H1 (cell line): ENCODE data around the gene CPHXL2. TPM values are rescaled to one million over a fixed set of nuclear protein-coding genes. Genes with fewer than 3 reads are reported as not detected.

Experiments used
- CTCF ChIA-PET: fragments of 300-600 bp; sonication (Branson Sonifier 250); formaldehyde crosslinking; loops from one replicate; lab custom pipeline; 2021; ENCODE audit not compliant: partially characterized antibody; lab: Charles Lee
- POLR2A ChIA-PET: fragments of 300-600 bp; sonication (Branson Sonifier 250); formaldehyde crosslinking; loops from one replicate; lab custom pipeline; 2021; ENCODE audit warnings: inconsistent platforms; ENCODE audit not compliant: partially characterized antibody; lab: Charles Lee
- DNase-seq, 2 experiments: peaks; one replicate each; pipeline versions ENCODE4 v3.0.0 to v3.0.0-alpha.2; 2010 to 2022; ENCODE audit warnings: low spot score in 2 of 2, low read depth in 1 of 2, mixed read lengths in 1 of 2
- FAIRE-seq: peaks from 2 replicates; lab custom pipeline; 2011; peaks lifted over from hg19 to GRCh38; lab: Jason Lieb, UNC
- H2AFZ ChIP-seq: 2 replicates; pipeline ENCODE4 v1.8.1; 2012; ENCODE audit warnings: low read length, inconsistent platforms
- H2AK5ac ChIP-seq: 2 replicates; pipeline ENCODE4 v1.6.1; 2013; ENCODE audit warnings: low read depth, low read length
- H2BK120ac ChIP-seq: replicated peaks from 2 replicates; pipeline ENCODE3; 2013; ENCODE audit warnings: low read depth, low read length, inconsistent platforms
- H2BK12ac ChIP-seq: 2 replicates; pipeline ENCODE4 v1.6.1; 2013; ENCODE audit warnings: low read depth, low read length
- H2BK15ac ChIP-seq: 2 replicates; pipeline ENCODE4 v1.6.1; 2013; ENCODE audit warnings: low read length
- H2BK20ac ChIP-seq: 2 replicates; pipeline ENCODE4 v1.6.1; 2013; ENCODE audit warnings: low read length
- H2BK5ac ChIP-seq: 2 replicates; pipeline ENCODE4 v1.6.1; 2013; ENCODE audit warnings: low read depth, low read length
- H3K14ac ChIP-seq: 2 replicates; pipeline ENCODE4 v1.6.1; 2013; ENCODE audit warnings: inconsistent platforms; ENCODE audit not compliant: insufficient read length
- H3K18ac ChIP-seq: 2 replicates; pipeline ENCODE4 v1.6.1; 2013; ENCODE audit warnings: low read length; ENCODE audit errors: extremely low read depth
- H3K23ac ChIP-seq: 2 replicates; pipeline ENCODE4 v1.6.1; 2013; ENCODE audit warnings: inconsistent platforms; ENCODE audit not compliant: insufficient read length
- H3K23me2 ChIP-seq: 2 replicates; pipeline ENCODE4 v1.6.1; 2013; ENCODE audit warnings: low read depth, low read length
- H3K27ac ChIP-seq: 2 replicates; pipeline ENCODE4 v1.6.1; 2011; ENCODE audit warnings: low read depth, low read length, inconsistent platforms
- H3K27me3 ChIP-seq, 4 experiments: replicated peaks in 1 of 4; 1 replicate in 1 of 4; 2 replicates in 3 of 4; pipeline versions ENCODE4 v1.6.1 to v1.8.1; 2011 to 2013; ENCODE audit warnings: low read length in 3 of 4, mild to moderate bottlenecking in 3 of 4, inconsistent platforms in 2 of 4, mixed read lengths in 2 of 4, moderate library complexity in 1 of 4; ENCODE audit not compliant: control insufficient read depth in 3 of 4, insufficient read depth in 3 of 4; ENCODE audit errors: extremely low read depth in 1 of 4
- H3K36me3 ChIP-seq, 4 experiments: 2 replicates each; pipeline versions ENCODE4 v1.6.1 to v1.8.1; 2011 to 2013; ENCODE audit warnings: mild to moderate bottlenecking in 4 of 4, low read length in 3 of 4, moderate library complexity in 2 of 4, control low read depth in 1 of 4, inconsistent platforms in 1 of 4; ENCODE audit not compliant: insufficient read depth in 4 of 4, control insufficient read depth in 2 of 4
- H3K4ac ChIP-seq: replicated peaks from 2 replicates; pipeline ENCODE3; 2013; ENCODE audit warnings: low read length, low read depth, mixed read lengths, inconsistent platforms; ENCODE audit not compliant: insufficient read length
- H3K4me1 ChIP-seq, 4 experiments: replicated peaks in 1 of 4; 1 replicate in 1 of 4; 2 replicates in 3 of 4; pipeline versions ENCODE4 v1.6.1 to v1.8.1; 2011 to 2013; ENCODE audit warnings: low read length in 3 of 4, inconsistent platforms in 2 of 4, mixed read lengths in 1 of 4; ENCODE audit not compliant: insufficient read depth in 4 of 4, control insufficient read depth in 3 of 4
- H3K4me2 ChIP-seq, 2 experiments: 2 replicates each; pipeline versions ENCODE4 v1.6.1 to v1.8.1; 2011 to 2013; ENCODE audit warnings: low read depth in 2 of 2, low read length in 2 of 2, control low read depth in 1 of 2, inconsistent platforms in 1 of 2, mild to moderate bottlenecking in 1 of 2; ENCODE audit not compliant: insufficient read depth in 1 of 2
- H3K4me3 ChIP-seq, 4 experiments: fragments of 200-600, 300-600 bp in 1 of 4; sonication (generic), shearing (Covaris generic), sonication (Bioruptor Twin) in 1 of 4; 2 replicates each; pipeline versions ENCODE4 v1.5.1 to v1.8.1; 2011 to 2016; ENCODE audit warnings: low read length in 4 of 4, low read depth in 3 of 4, control low read depth in 2 of 4, inconsistent platforms in 2 of 4, mild to moderate bottlenecking in 2 of 4, mixed read lengths in 1 of 4, moderate library complexity in 1 of 4; ENCODE audit not compliant: insufficient read depth in 2 of 4; ENCODE audit errors: extremely low read depth in 1 of 4
- H3K56ac ChIP-seq: replicated peaks from 2 replicates; pipeline ENCODE3; 2013; ENCODE audit warnings: low read depth, mild to moderate bottlenecking, mixed read lengths, low read length, inconsistent platforms; ENCODE audit not compliant: insufficient read length
- H3K79me1 ChIP-seq: 2 replicates; pipeline ENCODE4 v1.6.1; 2013; ENCODE audit warnings: low read depth, low read length, control low read depth
- H3K79me2 ChIP-seq, 2 experiments: 2 replicates each; pipeline versions ENCODE4 v1.6.1 to v1.8.1; 2012 to 2013; ENCODE audit warnings: low read length in 2 of 2, mild to moderate bottlenecking in 2 of 2, inconsistent platforms in 1 of 2; ENCODE audit not compliant: insufficient read depth in 2 of 2, control insufficient read depth in 1 of 2
- H3K9ac ChIP-seq, 4 experiments: replicated peaks in 1 of 4; 1 replicate in 1 of 4; 2 replicates in 3 of 4; pipeline versions ENCODE4 v1.6.1 to v1.8.1; 2011 to 2013; ENCODE audit warnings: low read depth in 3 of 4, low read length in 3 of 4, control low read depth in 2 of 4, mild to moderate bottlenecking in 2 of 4, moderate library complexity in 2 of 4, inconsistent platforms in 1 of 4; ENCODE audit errors: extremely low read depth in 1 of 4
- H3K9me3 ChIP-seq, 2 experiments: 2 replicates each; pipeline versions ENCODE4 v1.6.1 to v1.8.1; 2012 to 2013; ENCODE audit warnings: mild to moderate bottlenecking in 2 of 2, moderate library complexity in 2 of 2, control low read depth in 1 of 2, inconsistent platforms in 1 of 2, low read depth in 1 of 2, low read length in 1 of 2, mixed read lengths in 1 of 2; ENCODE audit not compliant: insufficient read depth in 2 of 2
- H4K20me1 ChIP-seq, 2 experiments: replicated peaks in 1 of 2; 2 replicates each; pipeline versions ENCODE3 to v1.8.1; 2011 to 2013; ENCODE audit warnings: inconsistent platforms in 2 of 2, low read length in 2 of 2, mild to moderate bottlenecking in 1 of 2; ENCODE audit not compliant: insufficient read depth in 2 of 2, control insufficient read depth in 1 of 2
- H4K5ac ChIP-seq: 2 replicates; pipeline ENCODE4 v1.6.1; 2013; ENCODE audit warnings: low read length, low read depth, mixed read lengths, inconsistent platforms; ENCODE audit not compliant: insufficient read length
- H4K8ac ChIP-seq: 2 replicates; pipeline ENCODE4 v1.8.0; 2013; ENCODE audit warnings: mild to moderate bottlenecking, moderate library complexity, low read length, inconsistent platforms; ENCODE audit not compliant: insufficient read depth; ENCODE audit errors: extremely low read depth
- H4K91ac ChIP-seq: replicated peaks from 2 replicates; pipeline ENCODE3; 2013; ENCODE audit warnings: low read length, mixed read lengths, inconsistent platforms; ENCODE audit not compliant: insufficient read length
- CEBPB ChIP-seq: IDR thresholded peaks from 2 replicates; pipeline ENCODE4 v1.6.1; 2012; ENCODE audit warnings: low read depth, low read length
- FOSL1 ChIP-seq: IDR thresholded peaks from 2 replicates; pipeline ENCODE4 v1.6.1; 2011; ENCODE audit warnings: mild to moderate bottlenecking, low read depth, low read length, moderate library complexity; ENCODE audit not compliant: insufficient read depth
- polyA plus RNA-seq, 7 experiments: library from polyadenylated mRNA; depleted of rRNA in 3 of 7; stranded (reverse) in 5 of 7; unstranded in 2 of 7; fragments of >200 nt in 5 of 7; fragments of 200-250 nt in 2 of 7; gene quantifications; 1 replicate in 5 of 7; 2 replicates in 1 of 7; 4 replicates in 1 of 7; pipeline versions ENCODE4 v1.2.1 to v1.2.3, GENCODE V29; 2011 to 2013; ENCODE audit warnings: missing spikeins in 2 of 7, mixed read lengths in 2 of 7
- total RNA-seq: library from RNA; stranded (reverse); fragmentation: NEBNext Ultra II Directional; extraction: Animal tissue kit (Norgen Biotek cat#: 25700); gene quantifications from 2 replicates; pipeline ENCODE4 v1.2.1, GENCODE V29; 2021

Gene CPHXL2
- total and polyA plus RNA-seq, 2 of the 8 experiments (the other 6 are each of a cell fraction or from before 2014, with no cell fraction given): not detected

DNA sequence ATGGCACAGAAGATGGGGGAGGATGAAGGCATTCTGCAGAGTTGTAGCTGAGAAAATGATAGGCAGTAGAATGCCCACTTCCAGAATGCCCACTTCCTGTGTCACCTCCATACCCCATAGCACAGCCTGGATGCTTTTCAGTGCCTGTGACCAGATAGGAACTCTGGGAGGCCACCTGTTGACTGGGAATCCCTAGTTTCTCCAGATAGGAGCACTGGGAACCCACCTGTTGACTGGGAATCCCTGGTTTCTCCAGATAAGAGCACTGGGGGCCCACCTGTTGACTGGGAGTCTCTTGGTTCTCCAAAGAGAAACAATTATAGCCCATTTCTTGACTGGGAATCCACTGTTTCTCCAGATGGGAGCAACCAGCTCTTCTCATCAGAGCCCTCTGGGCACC, 37.9 kb upstream of the CPHXL2 start:
- no peak overlapping the region for H3K14ac ChIP-seq
- H3K9me3 ChIP-seq: peaks cover 59 to 70% of the 10 kb centered on the region in 2 experiments
- no peaks in the 10 kb centered on the region for H3K27me3 ChIP-seq
- no peaks in the 10 kb centered on the region for H3K79me1 ChIP-seq
- no peak for DNase-seq
- no peak overlapping the region for H3K4me2 ChIP-seq
- no peak overlapping the region for H4K5ac ChIP-seq
- H3K9ac ChIP-seq: no peak overlapping the region
- H2AFZ ChIP-seq: no peak overlapping the region
- CTCF ChIA-PET: interaction anchor here (0.6 kb wide), 1 partner anchor 55 kb away, joined by 3 read pairs; no protein-coding TSS in a partner anchor
- H4K91ac ChIP-seq: no peak overlapping the region
- FAIRE-seq: no peak
- no peak overlapping the region for H2AK5ac ChIP-seq
- H4K8ac ChIP-seq: no peak overlapping the region
- H3K4me1 ChIP-seq: no peaks in the 10 kb centered on the region
- no peak overlapping the region for H3K56ac ChIP-seq
- POLR2A ChIA-PET: no interaction called here
- H4K20me1 ChIP-seq: no peaks in the 10 kb centered on the region
- H3K79me2 ChIP-seq: no peaks in the 10 kb centered on the region
- H2BK15ac ChIP-seq: no peak overlapping the region
- no peak overlapping the region for H2BK12ac ChIP-seq
- no peak overlapping the region for H3K18ac ChIP-seq
- no peak overlapping the region for H3K23ac ChIP-seq
- no peak overlapping the region for H2BK20ac ChIP-seq
- H2BK120ac ChIP-seq: no peak overlapping the region
- no peak overlapping the region for H3K27ac ChIP-seq
- no peaks in the 10 kb centered on the region for H3K23me2 ChIP-seq
- H3K4ac ChIP-seq: no peak overlapping the region
- H2BK5ac ChIP-seq: no peak overlapping the region
- H3K4me3 ChIP-seq: no peak overlapping the region
- no peaks in the 10 kb centered on the region for H3K36me3 ChIP-seq
- no peak for TF ChIP-seq CEBPB
- TF ChIP-seq FOSL1: no peak
